NCI-H82 treated with DMSO at 0.1 percent for 48 hours (cell line): ENCODE measurements around the gene IFRD2.
A peak's percentile ranks its signal among the peaks of the same experiment; 100 is the strongest.
"Not testable (repeated sequence)": the region's sequence is repeated elsewhere in the genome, so short reads cannot be mapped to it uniquely, and the experiment has no call there.

ENCODE experiments used
- DNase-seq: peaks from one replicate; lab custom pipeline; 2025; ENCODE audit not compliant: unreplicated experiment; lab: John Stamatoyannopoulos, UW

IFRD2 gene

GRCh38 chr3:50254577-50255250 is 37.5 kb downstream of the IFRD2 start:
- no peak for DNase-seq

DNA sequence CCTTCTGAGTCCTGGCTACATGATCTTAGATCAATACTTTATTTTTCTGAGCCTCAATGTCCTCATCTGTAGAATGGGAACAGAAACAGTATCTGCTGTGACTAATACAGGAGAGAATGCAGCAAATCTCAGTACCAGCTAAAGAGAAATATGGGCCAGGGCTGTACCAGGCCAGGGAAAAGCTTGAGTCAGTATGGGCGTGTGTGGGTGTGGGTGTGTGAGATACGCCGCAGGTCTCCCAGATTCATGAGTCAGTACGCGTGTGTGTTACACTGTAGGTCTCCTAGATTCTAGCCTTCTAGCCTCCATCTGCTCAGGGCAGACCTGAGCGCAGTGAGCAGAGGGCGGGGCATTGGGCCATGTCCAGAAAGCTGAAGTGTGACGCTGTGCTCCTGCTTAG is 41.0 kb downstream of the IFRD2 start:
- no peak for DNase-seq

DNA sequence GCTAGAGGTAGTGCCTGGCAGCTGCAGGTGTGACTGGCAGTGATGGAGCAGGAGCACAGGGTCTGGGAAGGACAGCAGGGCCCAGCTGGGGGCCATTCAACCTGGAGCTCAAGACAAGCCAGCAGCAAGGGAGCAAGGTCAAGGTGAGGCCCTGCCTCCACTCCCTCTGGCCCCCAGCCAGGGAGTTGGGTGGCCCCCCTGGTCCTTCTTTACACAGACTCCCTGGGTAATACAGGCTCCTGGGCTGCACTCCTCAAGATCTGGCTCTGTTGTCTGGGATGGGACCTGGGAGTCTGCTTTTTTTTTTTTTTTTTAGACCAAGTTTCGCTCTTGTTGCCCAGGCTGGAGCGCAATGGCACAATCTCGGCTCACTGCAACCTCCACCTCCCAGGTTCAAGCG is 41.7 kb downstream of the IFRD2 start:
- no peak for DNase-seq

DNA sequence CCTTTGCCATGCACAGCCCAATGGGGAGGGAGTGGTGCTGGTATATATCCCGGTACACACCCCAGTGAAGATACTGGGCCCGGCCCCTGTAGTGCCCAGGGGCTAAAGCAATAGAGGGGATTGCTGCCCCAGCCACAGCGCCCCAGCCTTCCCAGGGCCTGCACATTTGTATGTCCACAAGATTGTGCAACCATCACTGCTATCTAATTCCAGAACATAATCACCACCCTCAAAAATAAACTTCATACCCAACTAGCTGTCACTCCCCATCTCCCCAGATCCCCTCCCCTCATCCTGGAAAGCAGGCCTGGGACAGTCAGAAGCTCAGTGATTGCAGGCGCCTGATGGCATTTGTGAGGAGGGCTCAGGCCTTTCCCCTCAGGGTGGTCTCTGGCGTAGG is 42.8 kb downstream of the IFRD2 start:
- no peak for DNase-seq

DNA sequence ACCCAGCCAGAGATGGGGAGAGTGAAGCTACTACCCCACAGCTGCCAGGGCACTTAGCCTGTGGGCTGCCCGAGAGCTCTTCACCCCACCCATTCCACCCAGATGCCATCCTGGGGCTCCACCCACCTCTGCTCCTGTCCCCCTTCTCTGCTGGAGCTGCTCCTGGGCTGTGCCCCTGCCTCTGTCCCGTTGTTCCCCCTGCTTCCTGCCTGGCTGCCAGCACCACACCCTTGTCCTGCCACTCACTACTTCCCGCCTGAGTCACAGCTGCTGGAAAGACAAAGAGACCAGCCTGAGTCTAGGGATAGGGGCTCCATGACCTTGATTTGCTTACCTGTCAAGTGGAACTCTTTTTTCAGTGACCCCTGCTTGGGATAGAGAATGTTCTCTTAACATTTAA is 43.8 kb downstream of the IFRD2 start:
- DNase-seq = no peak

GRCh38 chr3:50246517-50246954 is 45.7 kb downstream of the IFRD2 start:
- DNase-seq = no peak

- peak; percentile 47 for DNase-seq
Observed at GRCh38 chr3:50245831-50246516, 46.3 kb downstream of the IFRD2 start.

DNA sequence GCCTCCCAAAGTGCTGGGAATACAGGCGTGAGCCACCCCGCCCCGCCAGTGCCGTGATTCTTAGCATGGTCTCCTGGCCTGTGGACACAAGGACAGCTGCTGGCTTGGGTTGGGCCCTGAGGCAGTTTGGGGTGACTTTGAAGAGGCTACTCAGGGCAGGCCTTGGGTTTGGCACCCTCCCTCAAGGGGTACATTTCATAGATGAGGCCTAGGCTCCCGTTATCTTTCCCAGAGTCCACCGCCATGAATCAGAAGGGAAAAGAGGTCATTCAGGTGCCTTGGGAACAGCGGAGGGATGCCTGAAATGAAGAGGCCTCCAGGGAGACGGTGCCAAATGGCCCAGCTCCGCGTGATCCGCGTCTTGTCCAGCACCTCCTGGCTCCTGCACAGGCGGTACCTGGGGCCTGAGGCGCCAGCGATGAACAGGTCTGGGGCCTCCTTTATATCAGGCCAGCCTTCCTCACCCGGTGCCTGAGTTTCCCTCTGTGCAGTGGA is 46.9 kb downstream of the IFRD2 start:
- DNase-seq = no peak

DNA sequence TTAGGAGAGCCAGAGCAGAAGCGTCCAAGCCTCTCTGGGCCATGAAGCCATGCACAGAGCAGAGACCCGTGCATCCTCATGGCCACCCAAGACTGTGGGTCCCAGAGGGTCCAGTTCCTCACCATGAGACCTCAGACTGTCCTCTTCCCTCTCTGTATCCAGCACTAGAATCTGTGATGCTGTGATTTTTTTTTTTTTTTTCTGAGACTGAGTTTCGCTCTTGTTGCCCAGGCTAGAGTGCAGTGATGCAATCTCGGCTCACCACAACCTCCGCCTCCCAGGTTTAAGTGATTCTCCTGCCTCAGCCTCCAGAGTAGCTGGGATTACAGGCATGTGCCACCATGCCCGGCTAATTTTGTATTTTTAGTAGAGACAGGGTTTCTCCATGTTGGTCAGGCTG is 47.4 kb downstream of the IFRD2 start:
- not testable (repeated sequence) for DNase-seq

GRCh38 chr3:50243543-50243895 is 48.7 kb downstream of the IFRD2 start:
- DNase-seq = no peak

- no peak for DNase-seq
Observed at GRCh38 chr3:50242851-50243542, 49.2 kb downstream of the IFRD2 start.

- DNase-seq = no peak
Observed at GRCh38 chr3:50242381-50242770, 49.9 kb downstream of the IFRD2 start.

GRCh38 chr3:50241713-50242380 is 50.4 kb downstream of the IFRD2 start:
- no peak for DNase-seq

GRCh38 chr3:50241163-50241562 is 51.1 kb downstream of the IFRD2 start:
- peak; percentile 15 for DNase-seq

GRCh38 chr3:50239649-50240048 is 52.6 kb downstream of the IFRD2 start:
- DNase-seq = no peak

GRCh38 chr3:50238549-50239026 is 53.6 kb downstream of the IFRD2 start:
- no peak for DNase-seq

DNA sequence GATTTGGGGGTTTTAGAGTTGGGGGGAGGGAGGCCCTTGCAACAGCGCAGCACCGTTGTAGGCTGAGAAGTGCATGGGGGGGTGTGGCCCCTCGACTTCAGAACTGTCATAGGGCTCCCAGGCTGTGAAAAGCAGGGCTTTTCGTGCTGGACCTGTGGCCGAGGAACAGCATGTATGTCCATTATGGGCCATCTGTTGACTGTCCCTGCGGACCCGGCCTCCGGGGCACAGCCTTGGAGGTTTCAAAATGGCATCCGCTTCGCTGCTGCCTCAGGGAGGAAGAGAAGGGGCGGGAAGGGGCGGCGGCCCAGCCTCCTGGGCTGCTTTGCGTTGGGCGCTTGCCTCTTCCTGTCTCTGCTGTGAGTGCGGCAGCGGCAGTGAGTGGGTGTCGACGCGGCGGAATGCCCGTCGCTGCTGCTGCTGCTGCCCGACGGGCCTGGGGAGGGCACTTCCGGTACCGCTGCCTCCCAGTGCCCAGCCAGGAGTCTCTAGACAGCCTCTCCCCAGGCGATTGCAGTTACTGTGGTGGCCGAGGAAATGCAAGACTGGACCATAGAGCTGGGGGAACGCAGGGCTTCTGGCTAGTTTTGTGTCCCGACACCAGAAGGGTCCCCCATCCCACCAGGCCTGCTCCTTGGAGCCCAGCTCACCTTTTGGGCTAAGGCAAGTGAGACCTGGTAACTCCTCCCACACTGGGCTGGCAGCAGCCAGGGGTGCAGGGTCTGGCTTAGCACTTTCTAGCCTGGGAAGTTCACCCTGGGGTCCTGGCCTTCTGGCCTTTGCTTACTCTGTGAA is 54.3 kb downstream of the IFRD2 start:
- no peak for DNase-seq
